Measurements from ENCODE around the gene WNK2.

Gene WNK2

DNA sequence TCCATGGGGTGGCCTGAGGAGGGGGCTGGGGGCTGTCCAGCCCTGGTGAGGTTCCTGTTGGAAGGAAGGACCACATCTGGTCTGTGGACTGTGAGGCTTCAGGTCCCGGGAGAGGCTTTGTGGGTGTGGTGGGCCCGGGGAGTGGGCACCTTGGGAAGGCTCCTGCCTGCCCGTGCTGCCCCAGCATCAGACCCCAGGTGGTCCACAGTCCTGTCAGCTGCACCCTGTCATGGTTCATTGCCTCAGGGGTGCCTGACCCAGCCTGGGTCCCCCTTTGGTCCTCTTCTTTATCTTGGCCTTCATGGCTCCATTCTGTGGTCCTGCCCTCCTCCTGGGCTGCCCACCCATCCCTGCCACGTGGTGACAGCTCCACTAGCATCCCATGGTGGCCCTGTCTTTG, 36.7 kb downstream of the WNK2 start:
- DNase-seq = no peak

DNA sequence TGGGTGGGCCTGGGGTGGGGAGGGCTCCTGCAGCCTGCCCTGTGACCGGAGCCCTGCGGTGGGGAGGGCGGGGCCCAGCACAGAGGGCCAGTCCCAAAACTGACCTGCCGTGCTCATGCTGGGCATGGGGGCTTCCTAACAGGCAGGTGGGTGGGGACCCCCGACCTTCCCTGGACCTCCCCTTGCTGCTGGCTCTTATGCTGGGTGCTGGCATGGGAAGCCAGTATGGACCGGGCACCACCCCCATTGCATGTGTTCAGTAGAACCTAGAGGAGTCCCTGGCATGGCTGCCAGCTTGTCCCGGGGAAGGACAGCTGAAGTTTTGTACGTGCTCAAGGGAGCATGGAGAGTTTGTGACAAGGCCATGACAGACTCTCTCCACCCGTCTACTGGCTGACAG, 37.1 kb downstream of the WNK2 start:
- DNase-seq = no peak

DNA sequence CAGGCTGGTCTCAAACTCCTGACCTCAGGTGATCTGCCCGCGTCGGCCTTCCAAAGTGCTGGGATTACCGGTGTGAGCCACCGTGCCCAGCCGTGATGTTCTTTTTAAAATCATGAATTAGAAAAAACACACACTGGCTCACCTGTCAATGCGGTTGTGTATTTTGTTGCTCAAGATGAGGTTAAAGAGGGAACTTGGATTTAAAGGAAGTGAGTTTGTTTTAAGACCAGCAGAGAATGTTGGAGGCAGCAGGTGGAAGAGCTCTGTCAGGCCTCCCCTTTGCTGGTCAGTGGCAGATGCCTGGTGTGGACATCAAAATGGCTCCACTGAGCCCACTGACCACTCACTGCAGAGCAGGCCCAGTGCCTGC, 38.9 kb downstream of the WNK2 start:
- no peak for DNase-seq

DNA sequence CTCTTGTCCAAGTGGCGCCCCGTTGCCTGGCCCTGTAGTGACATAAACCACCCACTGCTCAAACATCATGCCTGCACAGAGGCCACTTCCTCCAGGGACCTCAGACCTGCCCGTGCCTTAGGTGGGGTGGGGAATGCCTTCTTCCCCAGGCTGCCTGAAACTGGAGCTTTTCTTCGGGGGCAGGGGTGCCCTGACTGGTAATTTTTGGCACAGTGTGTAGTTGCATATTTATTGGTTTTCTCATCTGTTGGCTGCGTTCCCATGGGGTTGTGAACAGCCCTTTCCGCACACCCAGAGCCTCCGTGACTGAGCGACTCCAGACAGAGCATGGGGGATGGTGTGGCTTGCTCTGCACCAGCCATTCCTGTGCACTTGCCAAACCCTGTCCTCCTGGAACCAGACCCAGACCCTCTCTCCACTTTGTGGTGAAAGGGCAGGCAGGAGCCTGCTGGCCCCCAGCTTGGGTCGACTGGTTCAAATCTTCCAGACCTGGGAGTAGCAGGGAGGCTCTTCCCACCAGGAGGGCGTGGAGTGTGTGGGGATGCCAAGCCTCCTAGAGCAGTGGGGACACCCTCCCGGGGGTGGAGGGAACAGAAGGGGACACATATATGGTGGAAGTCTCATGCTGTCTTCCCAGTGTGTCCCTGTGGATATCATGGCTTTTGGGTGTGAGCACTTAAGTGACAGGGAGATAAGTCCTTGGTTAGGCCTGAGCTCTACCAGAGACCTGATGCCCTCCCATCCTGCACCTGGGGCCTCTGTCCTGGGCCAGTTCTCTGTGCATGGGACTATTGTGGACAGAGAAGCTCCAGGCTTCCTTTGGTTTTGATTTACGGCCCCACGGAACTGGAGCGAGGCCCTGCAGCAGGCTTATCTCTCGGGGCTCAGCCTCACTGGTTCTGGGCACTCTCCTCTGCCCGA, 39.6 kb downstream of the WNK2 start:
- DNase-seq = no peak

DNA sequence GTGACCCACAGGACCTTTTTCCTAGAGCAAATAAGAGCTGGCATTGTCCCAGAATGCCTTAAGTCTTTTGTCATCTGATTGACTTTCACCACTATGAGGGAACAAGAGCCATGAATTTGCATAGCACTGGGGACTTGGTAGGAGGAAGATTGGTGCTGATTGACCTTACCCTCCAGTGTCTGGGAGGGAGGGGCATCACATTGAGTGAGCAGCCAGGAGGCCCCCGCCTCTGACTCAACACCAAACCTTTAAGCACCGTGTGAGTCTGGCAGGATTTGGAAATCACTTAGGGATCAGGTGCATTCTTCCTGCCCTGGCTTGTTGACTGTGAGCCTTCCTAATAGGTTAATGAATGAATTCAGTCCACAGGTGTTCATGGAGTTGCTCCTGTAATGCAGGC, 40.7 kb downstream of the WNK2 start:
- no peak for DNase-seq

DNA sequence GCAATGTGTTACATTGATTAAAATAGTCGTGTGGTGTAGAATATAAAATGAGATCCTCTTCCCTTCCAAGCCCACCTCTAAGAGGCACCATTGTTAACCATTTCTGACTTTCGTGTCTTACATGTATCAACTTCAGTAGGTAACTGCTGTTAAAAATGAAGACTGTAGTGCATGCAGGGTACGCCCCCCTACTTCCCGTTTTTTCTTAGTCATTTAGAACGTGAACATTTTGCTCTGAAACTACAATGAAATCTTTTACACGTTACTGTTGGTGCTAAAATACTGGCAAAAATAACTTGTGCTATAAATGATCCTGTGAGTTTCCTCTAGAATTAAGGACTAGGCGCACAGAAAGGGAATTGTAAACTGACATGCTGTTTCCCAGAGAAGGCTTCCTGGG, 41.5 kb downstream of the WNK2 start:
- DNase-seq = no peak

DNA sequence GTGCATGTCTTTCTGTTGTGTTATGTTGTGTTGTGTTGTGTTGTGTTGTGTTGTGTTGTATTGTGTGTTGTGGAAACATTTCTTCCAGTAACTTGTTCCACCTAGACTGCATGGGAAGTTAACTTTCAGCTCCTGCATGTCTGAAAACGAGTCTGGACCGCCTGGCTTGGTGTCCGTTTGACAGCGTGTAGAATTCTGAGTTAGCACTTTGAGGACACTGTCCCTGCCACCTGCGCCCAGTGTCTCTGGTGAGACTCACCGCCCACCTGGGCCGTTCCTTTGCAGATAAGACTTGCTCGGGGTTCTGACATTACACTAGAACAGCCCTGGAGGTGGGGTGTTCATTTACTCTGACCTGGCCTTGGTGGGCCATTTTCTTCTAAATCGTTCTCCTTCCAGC, 42.0 kb downstream of the WNK2 start:
- DNase-seq = no peak

DNA sequence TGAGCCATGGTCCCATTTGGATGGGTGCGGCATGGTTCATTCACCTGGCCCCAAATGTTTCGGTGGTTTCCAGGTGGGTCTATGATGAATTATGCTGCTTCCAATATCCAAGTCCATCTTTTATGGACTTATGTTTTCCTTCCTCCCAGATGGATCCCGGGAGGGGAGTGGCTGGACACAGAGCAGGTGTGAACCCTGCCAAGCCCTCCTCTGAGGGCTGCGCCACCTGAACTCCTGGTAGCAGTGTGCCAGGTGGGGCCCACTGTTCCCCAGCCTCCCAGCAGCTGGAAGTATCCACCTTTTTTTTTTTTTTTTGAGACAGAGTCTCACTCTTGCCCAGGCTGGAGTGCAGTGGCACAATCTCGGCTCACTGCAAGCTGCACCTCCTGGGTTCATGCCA, 42.9 kb downstream of the WNK2 start:
- DNase-seq = no peak

DNA sequence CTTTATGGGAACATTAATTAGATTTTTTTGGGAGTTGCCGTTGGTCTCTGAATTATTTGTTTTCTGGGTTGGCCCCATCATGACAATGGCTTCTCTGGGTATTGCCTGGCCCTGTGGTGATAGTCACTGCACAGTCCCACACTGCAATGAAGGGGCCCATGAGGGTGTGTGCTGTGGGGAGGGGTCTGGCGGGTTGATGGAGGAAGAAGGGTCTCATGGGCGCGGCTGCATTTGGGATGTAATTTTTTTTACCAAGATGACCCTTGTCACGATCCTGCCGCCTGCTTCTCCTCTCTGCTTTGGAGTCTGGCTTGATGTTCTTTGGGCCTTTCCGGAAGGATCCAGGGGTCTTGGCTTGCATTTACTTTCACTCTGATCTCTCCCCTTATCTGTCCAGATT, 44.1 kb downstream of the WNK2 start:
- DNase-seq = no peak

DNA sequence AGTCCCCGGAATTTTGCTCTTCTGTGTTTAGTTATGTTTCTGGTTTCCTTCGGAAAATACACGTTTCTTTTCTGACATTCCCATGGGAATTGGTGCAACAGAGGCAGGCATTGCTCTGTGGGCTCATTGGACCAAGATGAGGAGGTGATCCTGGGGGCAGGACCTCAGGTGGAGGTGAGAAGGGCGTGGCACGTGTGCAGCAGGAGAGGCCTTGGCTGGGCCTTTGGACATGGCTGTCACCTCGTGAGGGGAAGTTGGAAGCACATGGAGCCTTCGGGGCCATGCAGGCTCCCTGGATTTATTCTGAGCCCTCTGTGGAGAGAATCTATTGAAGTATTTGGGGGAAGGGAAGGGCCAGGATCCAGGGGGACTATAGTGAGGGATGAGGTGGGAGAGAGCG, 44.5 kb downstream of the WNK2 start:
- no peak for DNase-seq

DNA sequence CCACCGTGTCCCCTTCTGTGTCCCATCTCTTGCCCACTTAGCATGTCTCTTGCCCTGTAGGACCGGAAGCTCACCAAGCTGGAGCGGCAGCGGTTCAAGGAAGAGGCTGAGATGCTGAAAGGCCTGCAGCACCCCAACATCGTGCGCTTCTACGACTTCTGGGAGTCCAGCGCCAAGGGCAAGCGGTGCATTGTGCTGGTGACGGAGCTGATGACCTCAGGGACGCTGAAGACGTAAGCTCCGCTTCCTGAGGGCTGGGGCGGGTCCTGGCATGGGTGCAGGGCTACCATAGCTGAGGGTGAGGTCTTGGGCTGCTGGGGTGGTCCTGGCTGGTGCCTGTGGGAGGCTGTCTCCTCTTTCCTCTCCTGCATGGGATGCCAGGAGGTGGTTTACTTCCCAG, 45.7 kb downstream of the WNK2 start:
- DNase-seq = no peak

DNA sequence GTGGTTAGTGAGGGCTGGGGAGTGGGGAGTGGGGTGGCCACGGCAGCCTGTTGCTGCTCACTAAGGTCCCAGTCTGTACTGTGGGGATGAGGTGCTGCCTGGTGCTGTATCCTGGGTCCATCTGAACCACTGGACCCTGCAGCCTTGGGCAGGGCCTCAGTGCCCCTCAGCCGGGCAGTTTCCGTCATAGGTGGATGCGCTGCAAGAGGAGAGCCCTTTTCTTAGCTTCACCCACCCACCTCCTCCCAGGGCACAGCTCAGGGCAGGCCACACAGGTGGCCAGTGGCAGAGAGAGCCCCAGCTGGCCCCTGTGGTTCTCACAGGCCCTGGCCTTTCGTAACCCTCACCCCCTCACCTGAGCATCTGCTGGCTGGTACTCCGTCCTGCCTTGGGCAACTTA, 46.2 kb downstream of the WNK2 start:
- no peak for DNase-seq

DNA sequence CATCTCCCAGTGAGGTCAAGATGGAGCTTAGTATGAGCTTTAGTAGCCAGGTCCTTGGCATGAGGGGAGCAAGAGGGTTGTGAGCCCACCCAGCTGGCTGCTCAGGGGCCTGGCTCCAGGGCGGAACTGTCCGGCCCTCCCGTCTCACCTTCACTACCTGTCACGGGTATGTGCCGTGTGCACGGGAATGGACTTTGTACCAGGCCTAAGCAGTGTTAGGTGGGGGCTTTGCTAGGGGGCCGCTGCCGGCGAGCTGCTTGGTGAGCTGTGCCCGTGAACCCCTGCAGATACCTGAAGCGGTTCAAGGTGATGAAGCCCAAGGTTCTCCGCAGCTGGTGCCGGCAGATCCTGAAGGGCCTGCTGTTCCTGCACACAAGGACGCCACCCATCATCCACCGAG, 46.7 kb downstream of the WNK2 start:
- DNase-seq = no peak

DNA sequence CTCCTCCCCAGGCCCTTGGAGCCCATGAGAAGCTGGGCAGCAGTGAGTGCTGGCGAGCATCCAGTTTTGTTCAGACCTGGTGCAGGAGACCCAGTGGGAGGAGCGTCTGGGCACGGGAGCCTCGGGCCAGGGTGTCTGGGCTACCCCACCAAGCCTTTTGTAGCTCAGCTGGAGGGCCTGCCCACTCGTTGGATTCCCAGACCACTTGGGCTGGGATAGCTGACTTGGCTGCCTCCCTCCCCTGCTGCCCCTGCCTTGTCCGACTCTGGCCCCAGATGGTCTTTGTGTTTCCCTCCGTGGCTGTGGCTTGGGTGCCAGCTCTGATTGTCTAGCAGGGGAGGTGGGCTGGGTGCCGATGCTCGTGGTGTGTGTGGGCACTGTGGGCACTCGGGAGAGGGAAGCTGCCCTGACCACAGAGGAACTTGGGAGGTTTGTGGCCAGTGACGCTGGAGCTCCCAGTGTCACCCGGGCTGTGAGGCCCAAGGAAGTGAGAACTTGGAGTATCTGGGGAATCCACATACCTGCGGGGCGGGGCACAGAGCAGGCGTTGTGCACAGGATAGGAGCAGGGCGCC, 47.3 kb downstream of the WNK2 start:
- DNase-seq = no peak

DNA sequence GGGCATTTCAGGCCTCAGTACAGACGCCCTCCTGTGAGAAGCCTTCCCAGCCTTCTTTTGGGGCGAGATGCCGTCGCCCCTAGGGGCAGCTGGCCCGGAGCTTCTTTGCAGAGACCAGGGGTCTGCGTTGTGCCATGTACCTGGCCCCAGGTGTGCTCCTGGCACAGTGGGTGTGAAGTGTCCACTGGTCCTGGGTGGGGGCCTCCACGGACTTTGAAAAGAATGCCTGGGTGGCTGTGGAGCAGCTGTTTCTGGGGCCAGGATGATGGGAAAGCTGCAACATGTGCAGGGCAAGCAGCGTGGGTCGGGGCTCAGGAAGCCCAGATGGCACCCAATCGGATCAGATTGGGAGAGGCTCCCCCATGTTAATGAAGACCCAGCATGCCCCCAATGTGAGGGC, 47.8 kb downstream of the WNK2 start:
- DNase-seq = no peak

DNA sequence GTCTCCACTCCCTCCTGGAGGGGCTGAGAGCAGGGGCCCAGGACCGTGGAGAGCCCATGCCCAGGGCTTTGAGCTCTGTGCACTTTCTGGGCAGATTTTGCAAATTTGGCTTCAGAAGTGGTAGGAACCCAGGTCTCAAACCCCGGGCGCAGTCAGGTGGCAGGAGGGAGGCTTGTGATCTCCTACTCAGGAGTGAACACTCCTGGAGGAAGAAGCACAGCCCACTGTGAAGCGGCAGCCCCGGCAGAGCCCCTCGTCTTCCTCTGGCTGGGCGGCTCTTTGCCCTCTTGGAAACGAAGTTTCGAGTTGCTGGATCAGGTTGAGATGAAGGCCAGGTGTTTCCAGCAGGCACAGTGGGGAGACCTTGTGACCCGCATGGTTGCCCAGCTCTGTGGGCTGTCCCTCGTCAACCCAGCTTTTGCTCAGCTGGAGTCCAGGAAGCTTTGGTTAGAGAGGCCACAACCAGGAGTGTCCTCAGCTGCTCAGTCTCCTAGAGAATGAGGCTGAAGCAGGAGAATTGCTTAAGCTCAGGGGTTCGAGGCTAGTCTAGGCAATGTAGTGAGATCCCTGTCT, 48.5 kb downstream of the WNK2 start:
- DNase-seq = no peak

DNA sequence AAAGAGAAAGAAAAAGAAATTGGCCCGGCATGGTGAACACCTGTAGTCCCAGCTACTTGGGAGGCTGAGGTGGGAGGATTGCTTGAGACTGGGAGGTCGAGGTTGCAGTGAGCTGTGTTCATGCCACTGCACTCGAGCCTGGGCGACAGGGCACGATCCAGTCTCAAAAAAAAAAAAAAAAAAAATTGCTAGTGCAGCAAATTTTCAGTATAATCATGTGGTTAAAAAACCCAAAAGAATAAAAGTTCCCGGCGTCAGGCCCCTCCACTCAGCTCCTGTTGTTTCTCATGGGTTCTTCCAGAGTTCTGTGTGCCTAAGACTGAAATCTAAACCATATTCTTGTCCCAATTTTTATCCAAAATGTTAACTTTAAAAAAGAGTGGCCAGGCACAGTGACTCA, 49.1 kb downstream of the WNK2 start:
- DNase-seq = no peak

DNA sequence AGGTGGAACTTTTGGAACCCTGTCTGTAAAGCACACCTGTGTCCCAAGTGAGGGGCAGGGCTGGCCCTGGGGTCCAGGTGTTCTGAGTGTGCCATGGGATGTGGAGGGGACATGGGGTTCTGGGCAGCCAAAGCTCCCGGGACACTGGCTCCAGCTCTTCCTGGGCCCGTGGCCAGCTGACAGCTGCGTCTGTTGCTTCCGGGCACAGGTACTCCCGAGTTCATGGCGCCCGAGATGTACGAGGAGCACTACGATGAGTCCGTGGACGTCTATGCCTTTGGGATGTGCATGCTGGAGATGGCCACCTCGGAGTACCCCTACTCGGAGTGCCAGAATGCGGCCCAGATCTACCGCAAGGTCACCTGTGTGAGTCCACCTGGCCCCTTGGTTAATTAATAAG, 50.7 kb downstream of the WNK2 start:
- no peak for DNase-seq

DNA sequence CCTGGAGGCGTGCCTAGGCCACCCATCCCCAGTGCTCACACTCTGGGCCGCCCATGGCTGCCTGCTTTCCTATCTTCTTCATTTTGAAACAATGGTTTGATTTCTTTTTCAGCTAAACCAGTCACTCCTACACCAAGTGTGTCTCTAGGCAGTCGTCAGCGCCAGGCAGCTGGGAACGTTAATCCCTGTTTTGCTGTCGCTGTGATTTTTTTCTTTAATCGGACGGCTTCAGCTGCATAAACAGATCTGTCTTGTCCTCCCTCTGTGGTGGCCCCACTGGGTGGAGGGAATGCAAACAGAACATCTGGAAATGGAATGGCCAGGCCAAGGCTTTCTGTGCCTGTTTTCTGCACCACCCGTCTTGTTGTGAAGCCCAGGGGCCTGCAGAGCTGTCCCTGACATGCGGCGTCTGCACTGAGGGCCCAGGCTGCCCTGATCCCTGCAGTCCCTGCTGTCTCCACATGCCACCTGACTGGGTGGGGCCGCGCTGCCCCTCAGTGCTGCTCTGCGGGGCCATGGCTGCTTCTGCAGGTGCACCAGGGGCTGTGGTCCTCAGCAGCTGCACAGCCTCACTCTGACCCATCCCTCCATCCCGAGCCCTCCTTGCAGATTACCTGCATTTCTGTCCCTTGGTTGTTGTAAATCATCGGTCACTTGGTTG, 51.5 kb downstream of the WNK2 start:
- no peak for DNase-seq

DNA sequence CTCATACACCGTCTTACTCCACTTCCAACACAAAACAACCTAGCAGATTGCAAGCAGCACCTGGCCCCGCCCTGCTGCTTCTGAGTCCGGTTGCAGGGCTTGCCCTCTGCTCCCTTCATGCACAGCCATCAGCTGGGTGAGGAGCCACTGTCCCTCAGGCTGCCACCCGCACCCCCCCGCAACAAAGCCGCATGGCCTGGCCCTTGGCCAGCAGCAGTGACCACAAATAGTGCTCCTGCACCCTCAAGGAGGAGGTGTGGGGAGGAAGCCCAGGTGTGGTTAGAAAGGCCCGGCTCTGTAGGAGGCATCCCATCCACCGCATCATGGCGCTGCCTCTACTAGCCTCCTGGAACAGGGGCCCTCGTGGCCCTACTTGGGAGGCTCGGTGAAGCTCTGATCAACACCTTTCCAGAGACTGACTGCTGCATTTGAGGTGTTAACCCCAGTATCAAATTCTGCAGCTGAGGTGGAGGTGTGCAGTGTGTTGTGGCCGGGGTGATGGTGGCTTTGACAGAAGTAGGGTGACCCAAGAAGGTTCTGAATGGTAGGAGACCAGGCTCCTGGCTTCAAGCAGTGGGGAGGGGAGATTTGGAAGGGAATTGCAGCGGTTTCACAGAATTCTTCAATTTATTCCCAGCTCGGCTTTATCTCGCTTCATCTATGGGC, 52.7 kb downstream of the WNK2 start:
- DNase-seq = no peak

DNA sequence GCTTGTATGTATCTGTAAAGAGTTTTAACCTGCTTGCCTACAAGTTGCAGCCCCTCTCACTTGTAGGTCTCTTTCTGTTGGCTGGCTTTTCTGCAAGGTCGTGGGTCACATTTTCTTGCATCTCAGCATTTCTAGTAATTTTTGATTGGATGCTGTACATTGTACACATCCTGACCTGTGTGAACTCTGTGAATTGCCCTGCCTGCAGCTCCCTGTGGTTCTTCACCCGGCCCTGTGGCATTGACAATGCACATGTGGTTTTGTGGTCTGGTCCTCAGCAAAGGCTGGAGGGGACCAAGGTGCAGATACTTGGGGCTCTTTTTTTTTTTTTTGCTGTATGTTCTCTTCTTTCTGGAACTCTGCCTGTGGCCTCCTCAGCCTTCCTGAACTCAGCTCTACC, 53.6 kb downstream of the WNK2 start:
- no peak for DNase-seq

DNA sequence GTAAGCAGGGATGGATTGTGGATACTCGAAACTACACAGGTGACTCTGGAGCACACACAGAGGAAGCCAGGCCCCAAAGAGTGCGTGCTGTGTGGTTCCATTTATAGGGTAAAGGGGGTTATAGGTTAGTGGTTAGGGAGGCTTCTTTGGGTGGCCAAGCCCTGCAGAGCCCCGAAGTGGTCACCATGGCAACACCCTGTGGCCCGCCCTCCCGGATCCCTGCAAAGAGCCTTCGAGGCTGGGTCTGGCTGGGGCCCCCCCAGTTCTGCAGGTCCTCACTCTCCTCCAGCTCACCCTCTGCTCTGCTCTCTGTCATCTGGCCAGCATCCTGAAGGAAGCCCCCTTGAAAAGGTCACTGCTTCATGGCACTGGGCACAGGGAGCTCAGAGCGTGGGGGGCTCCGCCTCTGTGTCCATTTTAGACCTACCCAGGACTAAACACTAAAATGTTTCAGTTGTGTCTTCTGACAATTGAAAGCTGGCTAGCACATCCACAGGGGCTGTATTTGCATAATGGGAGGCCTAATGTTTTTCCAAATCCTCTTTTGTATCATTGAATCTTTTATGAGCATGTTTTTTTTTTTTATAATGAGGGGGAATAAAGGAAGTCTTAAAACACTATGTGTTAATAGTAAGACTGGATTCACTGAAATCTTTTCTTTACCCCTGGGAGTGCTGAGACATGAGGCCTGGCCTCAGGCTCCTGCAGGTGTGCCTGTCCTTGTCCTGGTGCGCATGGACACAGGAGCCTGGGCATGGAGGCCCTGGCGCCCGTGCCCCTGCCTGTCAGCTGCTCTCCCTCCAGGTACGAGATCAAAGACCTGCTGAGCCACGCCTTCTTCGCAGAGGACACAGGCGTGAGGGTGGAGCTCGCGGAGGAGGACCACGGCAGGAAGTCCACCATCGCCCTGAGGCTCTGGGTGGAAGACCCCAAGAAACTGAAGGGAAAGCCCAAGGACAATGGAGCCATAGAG, 55.3 kb downstream of the WNK2 start:
- DNase-seq = no peak

Data from stimulated activated CD4-positive, alpha-beta T cell treated with anti-CD3 and anti-CD28 coated beads, Interleukin-12 subunit alpha, Interleukin-12 subunit beta, amount 100 ng/mL, for 4 hours (primary cell).